ENCODE data around the gene ARHGDIA.

Gene ARHGDIA

GRCh38 chr17:81858967-81859905 is 11.9 kb downstream of the ARHGDIA start:
- Histone ChIP-seq H3K4me3 (replicated peaks; ENCODE audit: insufficient read depth, low read length) (peak overlapping the region; percentile 89), H3K27ac (replicated peaks) (peak overlapping the region; percentile 91), H3K27me3 (ENCODE audit: insufficient read depth, poor library complexity, severe bottlenecking) (no peaks in the 10 kb centered on the region)
- TF ChIP-seq, protein P1, sequence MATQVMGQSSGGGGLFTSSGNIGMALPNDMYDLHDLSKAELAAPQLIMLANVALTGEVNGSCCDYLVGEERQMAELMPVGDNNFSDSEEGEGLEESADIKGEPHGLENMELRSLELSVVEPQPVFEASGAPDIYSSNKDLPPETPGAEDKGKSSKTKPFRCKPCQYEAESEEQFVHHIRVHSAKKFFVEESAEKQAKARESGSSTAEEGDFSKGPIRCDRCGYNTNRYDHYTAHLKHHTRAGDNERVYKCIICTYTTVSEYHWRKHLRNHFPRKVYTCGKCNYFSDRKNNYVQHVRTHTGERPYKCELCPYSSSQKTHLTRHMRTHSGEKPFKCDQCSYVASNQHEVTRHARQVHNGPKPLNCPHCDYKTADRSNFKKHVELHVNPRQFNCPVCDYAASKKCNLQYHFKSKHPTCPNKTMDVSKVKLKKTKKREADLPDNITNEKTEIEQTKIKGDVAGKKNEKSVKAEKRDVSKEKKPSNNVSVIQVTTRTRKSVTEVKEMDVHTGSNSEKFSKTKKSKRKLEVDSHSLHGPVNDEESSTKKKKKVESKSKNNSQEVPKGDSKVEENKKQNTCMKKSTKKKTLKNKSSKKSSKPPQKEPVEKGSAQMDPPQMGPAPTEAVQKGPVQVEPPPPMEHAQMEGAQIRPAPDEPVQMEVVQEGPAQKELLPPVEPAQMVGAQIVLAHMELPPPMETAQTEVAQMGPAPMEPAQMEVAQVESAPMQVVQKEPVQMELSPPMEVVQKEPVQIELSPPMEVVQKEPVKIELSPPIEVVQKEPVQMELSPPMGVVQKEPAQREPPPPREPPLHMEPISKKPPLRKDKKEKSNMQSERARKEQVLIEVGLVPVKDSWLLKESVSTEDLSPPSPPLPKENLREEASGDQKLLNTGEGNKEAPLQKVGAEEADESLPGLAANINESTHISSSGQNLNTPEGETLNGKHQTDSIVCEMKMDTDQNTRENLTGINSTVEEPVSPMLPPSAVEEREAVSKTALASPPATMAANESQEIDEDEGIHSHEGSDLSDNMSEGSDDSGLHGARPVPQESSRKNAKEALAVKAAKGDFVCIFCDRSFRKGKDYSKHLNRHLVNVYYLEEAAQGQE (IDR thresholded peaks at IDR 0.05; ENCODE audit: insufficient replicate concordance, low read depth), result no peak
- peak; percentile 28 for TF ChIP-seq POLR2AphosphoS5 (IDR thresholded peaks at IDR 0.05; ENCODE audit: low read depth)
- no peak for TF ChIP-seq GABPA (IDR thresholded peaks at IDR 0.05; ENCODE audit: low read depth)
- peak; percentile 32 to 57 for DNase-seq (ENCODE audit: low read depth in 1 of 2, low spot score in 1 of 2)

GRCh38 chr17:81858170-81858966 is 12.8 kb downstream of the ARHGDIA start:
- H3K4me3 ChIP-seq (replicated peaks; ENCODE audit: insufficient read depth, low read length), result peak overlapping the region; percentile 89
- peak overlapping the region; percentile 91 for H3K27ac ChIP-seq (replicated peaks)
- DNase-seq (ENCODE audit: low read depth in 1 of 2, low spot score in 1 of 2), result peak; percentile 68 to 73
- peak; percentile 37; the same call in 1 of the 2 replicates for TF ChIP-seq POLR2AphosphoS5 (IDR thresholded peaks at IDR 0.05; ENCODE audit: low read depth)
- no peak for TF ChIP-seq GABPA (IDR thresholded peaks at IDR 0.05; ENCODE audit: low read depth)
- no peak for TF ChIP-seq SPI1 (IDR thresholded peaks at IDR 0.05; ENCODE audit: borderline replicate concordance, low read depth)
- H3K27me3 ChIP-seq (ENCODE audit: insufficient read depth, poor library complexity, severe bottlenecking), result no peaks in the 10 kb centered on the region

GRCh38 chr17:81854974-81855774 is 16.0 kb downstream of the ARHGDIA start:
- H3K27ac ChIP-seq (replicated peaks), result peak overlapping the region; percentile 91
- no peak overlapping the region for H3K4me3 ChIP-seq (replicated peaks; ENCODE audit: insufficient read depth, low read length)
- TF ChIP-seq, protein P2, sequence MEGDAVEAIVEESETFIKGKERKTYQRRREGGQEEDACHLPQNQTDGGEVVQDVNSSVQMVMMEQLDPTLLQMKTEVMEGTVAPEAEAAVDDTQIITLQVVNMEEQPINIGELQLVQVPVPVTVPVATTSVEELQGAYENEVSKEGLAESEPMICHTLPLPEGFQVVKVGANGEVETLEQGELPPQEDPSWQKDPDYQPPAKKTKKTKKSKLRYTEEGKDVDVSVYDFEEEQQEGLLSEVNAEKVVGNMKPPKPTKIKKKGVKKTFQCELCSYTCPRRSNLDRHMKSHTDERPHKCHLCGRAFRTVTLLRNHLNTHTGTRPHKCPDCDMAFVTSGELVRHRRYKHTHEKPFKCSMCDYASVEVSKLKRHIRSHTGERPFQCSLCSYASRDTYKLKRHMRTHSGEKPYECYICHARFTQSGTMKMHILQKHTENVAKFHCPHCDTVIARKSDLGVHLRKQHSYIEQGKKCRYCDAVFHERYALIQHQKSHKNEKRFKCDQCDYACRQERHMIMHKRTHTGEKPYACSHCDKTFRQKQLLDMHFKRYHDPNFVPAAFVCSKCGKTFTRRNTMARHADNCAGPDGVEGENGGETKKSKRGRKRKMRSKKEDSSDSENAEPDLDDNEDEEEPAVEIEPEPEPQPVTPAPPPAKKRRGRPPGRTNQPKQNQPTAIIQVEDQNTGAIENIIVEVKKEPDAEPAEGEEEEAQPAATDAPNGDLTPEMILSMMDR (IDR thresholded peaks at IDR 0.05; ENCODE audit: insufficient read depth, low read length), result no peak
- TF ChIP-seq POLR2AphosphoS5 (IDR thresholded peaks at IDR 0.05; ENCODE audit: low read depth) (peak; percentile 91; the same call in 1 of the 2 replicates), GABPA (IDR thresholded peaks at IDR 0.05; ENCODE audit: low read depth) (no peak)
- TF ChIP-seq, protein P1 (IDR thresholded peaks at IDR 0.05; ENCODE audit: insufficient replicate concordance, low read depth), result no peak
- DNase-seq (ENCODE audit: low read depth in 1 of 2, low spot score in 1 of 2), result peak in 1 of 2 experiments; percentile 55
- H3K27me3 ChIP-seq (ENCODE audit: insufficient read depth, poor library complexity, severe bottlenecking), result no peaks in the 10 kb centered on the region

DNA sequence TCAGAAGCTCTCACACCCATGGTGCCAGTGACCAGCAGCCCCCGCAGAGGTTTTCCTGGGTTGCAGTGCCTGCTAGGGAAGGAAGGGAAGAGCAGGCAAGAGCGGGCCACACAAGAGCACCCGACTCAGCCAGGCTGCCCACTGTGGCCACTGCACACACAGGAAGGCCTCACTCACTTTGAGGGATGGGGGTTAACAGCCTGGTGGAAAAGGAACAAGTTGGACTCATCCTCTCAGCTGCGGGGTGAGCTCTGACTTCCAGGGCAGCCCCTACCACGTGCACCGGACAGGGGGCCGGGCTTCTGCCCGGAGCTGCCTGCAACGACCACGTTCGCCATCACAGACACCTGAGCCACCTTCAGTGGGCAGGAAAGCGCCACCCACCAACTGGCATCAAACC is 18.9 kb downstream of the ARHGDIA start:
- H3K27me3 ChIP-seq (ENCODE audit: insufficient read depth, poor library complexity, severe bottlenecking), result no peaks in the 10 kb centered on the region
- no peak overlapping the region; the same call in 1 of the 2 replicates for H3K27ac ChIP-seq (replicated peaks)
- DNase-seq (ENCODE audit: low read depth in 1 of 2, low spot score in 1 of 2), result no peak
- H3K4me3 ChIP-seq (replicated peaks; ENCODE audit: insufficient read depth, low read length), result no peak overlapping the region
- TF ChIP-seq, protein P1 (IDR thresholded peaks at IDR 0.05; ENCODE audit: insufficient replicate concordance, low read depth), result no peak
- TF ChIP-seq GABPA (IDR thresholded peaks at IDR 0.05; ENCODE audit: low read depth), result no peak
- TF ChIP-seq, protein P2 (IDR thresholded peaks at IDR 0.05; ENCODE audit: insufficient read depth, low read length), result no peak
- no peak for TF ChIP-seq SPI1 (IDR thresholded peaks at IDR 0.05; ENCODE audit: borderline replicate concordance, low read depth)
- no peak; the same call in 1 of the 2 replicates for TF ChIP-seq POLR2AphosphoS5 (IDR thresholded peaks at IDR 0.05; ENCODE audit: low read depth)

All from HL-60 (cell line).